GM12878 (cell line): ENCODE data around the gene FXYD6. TPM values are rescaled to one million over a fixed set of nuclear protein-coding genes. Genes with fewer than 3 reads are reported as not detected.

Experiments used
- ATAC-seq: fragments of 200-7000 bp; cut with Tn5 transposase; 3 replicates; pipeline ENCODE4 v1.9.1; 2020; ENCODE audit warnings: mild to moderate bottlenecking, moderate library complexity
- BruUV-seq: library from RNA; stranded (reverse); fragments of 400-500 nt; replicated peaks from 2 replicates; lab custom pipeline; 2021; lab: Mats Ljungman, UMichigan
- CTCF ChIA-PET: fragments of 300-600 bp; sonication (Branson Sonifier 250); formaldehyde crosslinking; extraction: SDS; loops from one replicate; lab custom pipeline; 2021; ENCODE audit warnings: inconsistent platforms; lab: Yijun Ruan, JAX
- POLR2A ChIA-PET: fragments of 350-600 bp; formaldehyde crosslinking; extraction: SDS; loops from one replicate; lab custom pipeline; 2021; ENCODE audit warnings: inconsistent platforms; lab: Charles Lee
- RAD21 ChIA-PET: fragments of 300-600 bp; sonication (Branson Sonifier 250); formaldehyde crosslinking; loops from one replicate; lab custom pipeline; 2023; ENCODE audit warnings: antibody characterized with exemption; ENCODE audit not compliant: unreplicated experiment; lab: Charles Lee
- SMC1A ChIA-PET: fragments of 300-600 bp; sonication (Branson Sonifier 250); formaldehyde crosslinking; loops from one replicate; lab custom pipeline; 2023; ENCODE audit not compliant: unreplicated experiment, uncharacterized antibody; lab: Charles Lee
- DNase-seq: peaks from one replicate; pipeline ENCODE4 v3.0.0-alpha.2; 2011; ENCODE audit warnings: low read depth, low spot score
- FAIRE-seq: peaks from 3 replicates; lab custom pipeline; 2011; peaks lifted over from hg19 to GRCh38; lab: Jason Lieb, UNC
- H2AFZ ChIP-seq: 2 replicates; pipeline ENCODE4 v1.6.0; 2011; ENCODE audit warnings: low read depth, low read length, control low read depth; ENCODE audit not compliant: control insufficient read depth
- H3K27ac ChIP-seq: 2 replicates; pipeline ENCODE4 v1.5.1; 2011; ENCODE audit warnings: control low read depth; ENCODE audit not compliant: control insufficient read depth, insufficient read depth
- H3K27me3 ChIP-seq, 2 experiments: replicated peaks in 1 of 2; 2 replicates each; pipeline versions ENCODE4 v1.6.0 to v1.6.1; 2011; ENCODE audit warnings: low read length in 1 of 2; ENCODE audit not compliant: control insufficient read depth in 2 of 2, insufficient read depth in 2 of 2
- H3K36me3 ChIP-seq, 2 experiments: 2 replicates each; pipeline ENCODE4 v1.5.1; 2011; ENCODE audit warnings: low read length in 1 of 2; ENCODE audit not compliant: control insufficient read depth in 2 of 2, insufficient read depth in 2 of 2
- H3K4me1 ChIP-seq: 2 replicates; pipeline ENCODE4 v1.6.1; 2011; ENCODE audit warnings: mild to moderate bottlenecking, low read length, moderate library complexity, mixed read lengths; ENCODE audit not compliant: control insufficient read depth, insufficient read depth
- H3K4me2 ChIP-seq: 2 replicates; pipeline ENCODE4 v1.6.0; 2011; ENCODE audit warnings: control low read depth; ENCODE audit not compliant: control insufficient read depth, insufficient read depth
- H3K4me3 ChIP-seq: fragments of 200-600 bp; sonication (generic); 2 replicates; pipeline ENCODE4 v1.5.1; 2016
- H3K79me2 ChIP-seq: 2 replicates; pipeline ENCODE4 v1.6.0; 2011; ENCODE audit warnings: low read length; ENCODE audit not compliant: control insufficient read depth, insufficient read depth
- H3K9ac ChIP-seq: 2 replicates; pipeline ENCODE4 v1.8.0; 2011; ENCODE audit warnings: low read length, control low read depth, mixed read lengths; ENCODE audit not compliant: control insufficient read depth, insufficient read depth
- H3K9me3 ChIP-seq: replicated peaks from 3 replicates; pipeline ENCODE4 v1.5.1; 2011; ENCODE audit warnings: mild to moderate bottlenecking, low read length; ENCODE audit not compliant: control insufficient read depth, insufficient read depth
- H4K20me1 ChIP-seq: 2 replicates; pipeline ENCODE4 v1.6.0; 2011; ENCODE audit not compliant: control insufficient read depth, insufficient read depth
- CBX5 ChIP-seq: sonication (generic); IDR thresholded peaks from 2 replicates; pipeline ENCODE4 v1.6.1; 2016; ENCODE audit warnings: low read depth, moderate library complexity, mild to moderate bottlenecking, inconsistent platforms
- CHD1 ChIP-seq: IDR thresholded peaks from 2 replicates; pipeline ENCODE4 v1.6.1; 2012; ENCODE audit warnings: low read depth, low read length, improper control_type of control experiment
- E2F8 ChIP-seq: fragments of 450-650 bp; IDR thresholded peaks from 2 replicates; pipeline ENCODE4 v1.6.1; 2018; ENCODE audit warnings: mild to moderate bottlenecking, low read depth, moderate library complexity; ENCODE audit not compliant: partially characterized antibody
- GATAD2B ChIP-seq: fragments of 450-650 bp; conservative IDR thresholded peaks from 2 replicates; pipeline ENCODE4 v1.6.1; 2017; ENCODE audit warnings: low read depth, mild to moderate bottlenecking, moderate library complexity
- HDGF ChIP-seq: fragments of 450-650 bp; IDR thresholded peaks from 2 replicates; pipeline ENCODE4 v1.6.1; 2016; ENCODE audit warnings: antibody characterized with exemption
- SREBF1 ChIP-seq: IDR thresholded peaks from 2 replicates; pipeline ENCODE4 v1.6.1; 2012; ENCODE audit warnings: mild to moderate bottlenecking, low read length
- ZNF622 ChIP-seq: fragments of 450-650 bp; IDR thresholded peaks from 2 replicates; pipeline ENCODE4 v1.6.1; 2017; ENCODE audit warnings: mild to moderate bottlenecking, inconsistent platforms
- WGBS: methylation state at CpG from one replicate; pipeline ENCODE4 v1.1.6; 2016; ENCODE audit warnings: low lambda C conversion rate; ENCODE audit not compliant: insufficient replicate concordance, insufficient coverage; ENCODE audit errors: missing lambda C conversion rate; 5-methylcytosine and 5-hydroxymethylcytosine counted together
- in situ Hi-C: fragments of 300-500 bp; cut with MboI; formaldehyde crosslinking; loops from 9 replicates; pipeline ENCODE4 v1.14.3; 2018; ENCODE audit warnings: mixed read lengths
- intact Hi-C: fragments of 100-400 bp; cut with micrococcal nuclease; formaldehyde crosslinking; loops from one replicate; pipeline ENCODE4 v1.14.2; 2022; ENCODE audit not compliant: unreplicated experiment
- polyA plus RNA-seq, 11 experiments: library from polyadenylated mRNA; depleted of rRNA in 4 of 11; unstranded in 6 of 11; stranded (reverse) in 5 of 11; fragments of >200 nt; fragmentation: Nextera tagmentation in 4 of 11; fragmentation: Illumina TruSeq in 1 of 11; extraction: Ambion mirVana in 4 of 11; extraction: Trizol in 1 of 11; gene quantifications; 1 replicate in 1 of 11; 2 replicates in 10 of 11; pipeline versions ENCODE4 v1.2.1 to v1.2.3, GENCODE V29; 2011 to 2016; ENCODE audit warnings: inconsistent platforms in 2 of 11, missing spikeins in 2 of 11, low read depth in 1 of 11
- total RNA-seq, 4 experiments: library from RNA; depleted of rRNA in 3 of 4; stranded (reverse); fragments of >200 nt in 3 of 4; fragmentation: Illumina TruSeq in 1 of 4; extraction: Trizol in 1 of 4; gene quantifications; 2 replicates each; pipeline versions ENCODE4 v1.2.1 to v1.2.3, GENCODE V29; 2013 to 2021
- TF ChIP-seq, protein P1 (sequence below): fragments of 150-350 bp; IDR thresholded peaks from 2 replicates; pipeline ENCODE4 v1.6.1; 2014; ENCODE audit warnings: mild to moderate bottlenecking, low read depth, low read length

The FXYD6 gene
- total and polyA plus RNA-seq, 10 of the 15 experiments (the other 5 are each of a cell fraction or from before 2014, with no cell fraction given) = 0.09 to 2.0 (median 0.23) TPM; not detected in 2

GRCh38 chr11:117834068-117834810 lies 42.2 kb downstream of the FXYD6 start:
- in situ Hi-C loops = no loop called here
- intact Hi-C loops = no loop called here
- H3K27me3 ChIP-seq = peaks cover 0 to 7% of the 10 kb centered on the region in 2 experiments; a peak in 1 of 4 replicates

More at GRCh38 chr11:117834068-117834810, 42.2 kb downstream of the FXYD6 start:
- CTCF ChIA-PET = interaction anchor here (1.2 to 6.1 kb wide), 9 partner anchors 10 to 218 kb away, joined by 3 to 48 read pairs (median 20); partner anchors contain the start of gene FXYD2
- no peaks in the 10 kb centered on the region for H3K9me3 ChIP-seq
- WGBS = 10% methylated on average over 6 of the region's 6 CpGs
- ATAC-seq (no peak), FAIRE-seq (no peak), DNase-seq (no peak)
- peaks cover 4% of the 10 kb centered on the region for H3K4me1 ChIP-seq
- H3K4me3 ChIP-seq = no peak overlapping the region
- no peaks in the 10 kb centered on the region for H4K20me1 ChIP-seq
- no peak overlapping the region for H3K4me2 ChIP-seq
- no TSS peak for BruUV-seq
- TF ChIP-seq, protein P1, sequence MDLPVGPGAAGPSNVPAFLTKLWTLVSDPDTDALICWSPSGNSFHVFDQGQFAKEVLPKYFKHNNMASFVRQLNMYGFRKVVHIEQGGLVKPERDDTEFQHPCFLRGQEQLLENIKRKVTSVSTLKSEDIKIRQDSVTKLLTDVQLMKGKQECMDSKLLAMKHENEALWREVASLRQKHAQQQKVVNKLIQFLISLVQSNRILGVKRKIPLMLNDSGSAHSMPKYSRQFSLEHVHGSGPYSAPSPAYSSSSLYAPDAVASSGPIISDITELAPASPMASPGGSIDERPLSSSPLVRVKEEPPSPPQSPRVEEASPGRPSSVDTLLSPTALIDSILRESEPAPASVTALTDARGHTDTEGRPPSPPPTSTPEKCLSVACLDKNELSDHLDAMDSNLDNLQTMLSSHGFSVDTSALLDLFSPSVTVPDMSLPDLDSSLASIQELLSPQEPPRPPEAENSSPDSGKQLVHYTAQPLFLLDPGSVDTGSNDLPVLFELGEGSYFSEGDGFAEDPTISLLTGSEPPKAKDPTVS = no peak
- TF ChIP-seq GATAD2B = no peak
- no peak for TF ChIP-seq SREBF1
- no peak for TF ChIP-seq E2F8
- TF ChIP-seq CBX5 = no peak
- no peak for TF ChIP-seq HDGF
- no peak for TF ChIP-seq CHD1
- TF ChIP-seq ZNF622 = no peak
- no peaks in the 10 kb centered on the region for H3K36me3 ChIP-seq
- POLR2A ChIA-PET = interaction anchor here (0.6 to 0.8 kb wide), 4 partner anchors 9 to 76 kb away, joined by 3 to 4 read pairs (median 3); partner anchors contain the start of gene FXYD2
- no peak overlapping the region for H2AFZ ChIP-seq
- SMC1A ChIA-PET = interaction anchor here (0.6 to 3.0 kb wide), 14 partner anchors 9 to 218 kb away, joined by 3 to 20 read pairs (median 4); no protein-coding TSS in a partner anchor
- RAD21 ChIA-PET = interaction anchor here (0.8 to 22.6 kb wide), 9 partner anchors 9 to 408 kb away, joined by 3 to 393 read pairs (median 4); no protein-coding TSS in a partner anchor
- no peaks in the 10 kb centered on the region for H3K79me2 ChIP-seq
- H3K27ac ChIP-seq = no peak overlapping the region
- no peak overlapping the region for H3K9ac ChIP-seq
